Left ventricle myocardium inferior (tissue), 1 donor: ENCODE measurements around the gene NDST1. TPM values are rescaled to one million over a fixed set of nuclear protein-coding genes. Genes with fewer than 3 reads are reported as not detected.

Experiments
- DNase-seq: peaks from one replicate; pipeline ENCODE4 v3.0.0-alpha.2; 2020
- H3K27ac ChIP-seq: fragments of 200-600 bp; replicated peaks from 2 replicates; pipeline ENCODE4 v1.8.0; 2021
- H3K27me3 ChIP-seq: fragments of 200-600 bp; 2 replicates; pipeline ENCODE4 v1.8.0; 2021; ENCODE audit warnings: low read depth
- H3K36me3 ChIP-seq: fragments of 200-600 bp; 2 replicates; pipeline ENCODE4 v1.8.0; 2021
- H3K4me1 ChIP-seq: fragments of 200-600 bp; 2 replicates; pipeline ENCODE4 v1.8.0; 2021
- H3K4me3 ChIP-seq: fragments of 200-600 bp; 2 replicates; pipeline ENCODE4 v1.8.0; 2021; ENCODE audit warnings: mild to moderate bottlenecking, moderate library complexity
- H3K9me3 ChIP-seq: fragments of 200-600 bp; replicated peaks from 2 replicates; pipeline ENCODE4 v1.8.0; 2021
- intact Hi-C: fragments of 100-400 bp; cut with micrococcal nuclease; formaldehyde crosslinking; loops from one replicate; pipeline ENCODE4 v1.11.0; 2022
- total RNA-seq: library from RNA; stranded (reverse); fragmentation: NEBNext Ultra II Directional; extraction: Animal tissue kit (Norgen Biotek cat#: 25700); gene quantifications from one replicate; pipeline ENCODE4 v1.2.1, GENCODE V29; 2021
- TF ChIP-seq, protein P1 (sequence below): fragments of 200-600 bp; IDR thresholded peaks from 2 replicates; pipeline ENCODE4 v1.8.0; 2021; ENCODE audit warnings: antibody characterized with exemption, mild to moderate bottlenecking, borderline replicate concordance
- donor health status: DM: no; HTN: yes; CAD: no; lungs with severe emphysema.

NDST1 gene
- total RNA-seq, 1 donor from 2014 or later: 58.9 TPM

DNA sequence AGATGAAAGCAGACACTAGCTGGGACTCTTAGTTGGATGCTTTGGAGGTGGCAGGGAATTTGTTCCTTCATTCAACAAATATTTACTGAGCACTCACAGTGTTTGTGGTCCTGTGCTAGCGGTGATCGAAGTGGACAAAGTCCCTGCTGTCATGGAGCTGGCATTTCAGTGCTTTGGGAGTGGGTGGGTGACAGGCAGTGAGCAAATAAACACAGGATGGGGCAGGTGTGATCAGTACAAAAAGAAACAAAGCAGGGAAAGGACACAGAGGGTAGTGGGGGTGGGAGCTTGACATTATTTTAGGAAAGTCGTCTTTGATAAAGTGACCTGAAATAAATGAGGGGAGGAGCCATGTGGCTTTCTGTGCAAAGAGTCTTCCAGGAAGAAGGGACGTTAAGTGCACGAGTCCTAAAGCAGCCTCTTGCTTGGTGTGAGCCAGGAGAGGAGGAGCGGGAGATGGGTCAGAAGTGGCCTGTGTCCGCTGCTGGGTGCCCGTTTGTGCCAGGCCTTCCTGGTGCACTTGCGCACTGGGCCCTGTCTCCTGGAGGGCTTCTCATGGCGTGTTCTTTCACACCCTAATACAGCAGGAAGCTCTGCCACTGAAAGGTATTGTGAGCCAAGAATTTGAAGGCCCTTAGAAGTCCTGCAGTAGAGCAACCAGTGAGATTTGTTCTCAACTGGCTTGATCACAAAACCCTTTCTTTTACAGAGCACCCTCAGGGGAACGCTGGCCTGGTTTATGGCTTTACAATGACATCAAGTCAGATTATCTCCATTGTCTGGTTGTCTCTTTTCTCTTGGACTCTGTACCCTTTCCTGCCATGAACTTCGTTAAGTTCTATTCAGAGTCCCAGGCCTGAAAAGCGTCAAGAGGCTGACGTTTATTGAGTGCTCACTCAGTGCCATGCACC lies 14.8 kb downstream of the NDST1 start:
- H3K36me3 ChIP-seq: peaks cover 27% of the 10 kb centered on the region
- TF ChIP-seq, protein P1, sequence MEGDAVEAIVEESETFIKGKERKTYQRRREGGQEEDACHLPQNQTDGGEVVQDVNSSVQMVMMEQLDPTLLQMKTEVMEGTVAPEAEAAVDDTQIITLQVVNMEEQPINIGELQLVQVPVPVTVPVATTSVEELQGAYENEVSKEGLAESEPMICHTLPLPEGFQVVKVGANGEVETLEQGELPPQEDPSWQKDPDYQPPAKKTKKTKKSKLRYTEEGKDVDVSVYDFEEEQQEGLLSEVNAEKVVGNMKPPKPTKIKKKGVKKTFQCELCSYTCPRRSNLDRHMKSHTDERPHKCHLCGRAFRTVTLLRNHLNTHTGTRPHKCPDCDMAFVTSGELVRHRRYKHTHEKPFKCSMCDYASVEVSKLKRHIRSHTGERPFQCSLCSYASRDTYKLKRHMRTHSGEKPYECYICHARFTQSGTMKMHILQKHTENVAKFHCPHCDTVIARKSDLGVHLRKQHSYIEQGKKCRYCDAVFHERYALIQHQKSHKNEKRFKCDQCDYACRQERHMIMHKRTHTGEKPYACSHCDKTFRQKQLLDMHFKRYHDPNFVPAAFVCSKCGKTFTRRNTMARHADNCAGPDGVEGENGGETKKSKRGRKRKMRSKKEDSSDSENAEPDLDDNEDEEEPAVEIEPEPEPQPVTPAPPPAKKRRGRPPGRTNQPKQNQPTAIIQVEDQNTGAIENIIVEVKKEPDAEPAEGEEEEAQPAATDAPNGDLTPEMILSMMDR: no peak
- DNase-seq: peak; percentile 75
- H3K4me3 ChIP-seq: peak overlapping the region; percentile 22
- H3K9me3 ChIP-seq: no peaks in the 10 kb centered on the region
- H3K27me3 ChIP-seq: no peaks in the 10 kb centered on the region
- peaks cover 100% of the 10 kb centered on the region for H3K4me1 ChIP-seq
- intact Hi-C loops: loop anchor here (5.0 kb wide), 1 partner anchor 65 kb away; no protein-coding TSS in a partner anchor
- H3K27ac ChIP-seq: peak overlapping the region; percentile 83

DNA sequence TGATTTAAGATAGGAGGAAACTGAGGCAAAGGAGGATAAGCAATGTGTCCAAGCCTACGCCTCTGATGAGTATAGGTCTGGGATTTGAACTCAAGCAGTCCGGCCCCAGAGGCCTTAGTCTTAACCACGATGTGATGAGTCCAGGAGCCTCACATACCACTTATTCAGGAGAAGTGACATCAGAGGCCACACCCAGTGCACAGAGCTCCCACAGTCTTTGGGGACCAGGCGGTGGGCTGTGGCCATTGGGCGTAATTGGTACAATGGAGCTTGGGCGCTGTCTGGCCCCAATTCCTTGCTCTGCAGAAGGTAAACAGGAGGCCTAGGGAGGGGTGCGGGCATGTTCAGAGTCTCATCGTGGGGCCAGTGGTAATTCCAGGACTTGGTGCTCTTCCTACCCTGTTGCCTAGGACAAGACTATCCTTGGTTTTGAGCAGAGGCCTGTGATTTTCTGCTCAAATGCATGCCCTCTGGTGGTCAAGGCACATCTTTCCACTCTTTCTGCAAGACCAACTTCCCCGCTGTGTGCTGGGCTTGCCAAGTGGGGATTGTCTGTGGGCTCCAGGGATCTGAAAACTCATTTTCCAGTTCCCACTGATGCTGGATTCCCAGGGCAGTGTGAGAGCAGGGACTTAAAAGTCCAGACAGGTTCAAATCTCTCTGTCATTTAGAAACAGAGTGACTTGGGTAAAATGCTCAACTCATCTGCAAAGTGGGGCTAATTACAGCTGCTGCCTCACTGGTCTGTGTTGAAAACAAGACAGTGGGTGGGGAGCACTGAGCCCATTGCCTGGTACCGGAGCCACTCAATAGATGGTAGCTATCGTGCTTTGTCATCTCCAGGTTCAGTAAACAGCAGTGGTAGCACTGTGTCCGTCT lies 15.8 kb downstream of the NDST1 start:
- TF ChIP-seq, protein P1: peak; percentile 72
- H3K36me3 ChIP-seq: peaks cover 35% of the 10 kb centered on the region
- intact Hi-C loops: loop anchor here (5.0 kb wide), 1 partner anchor 66 kb away; no protein-coding TSS in a partner anchor
- no peak for DNase-seq
- no peaks in the 10 kb centered on the region for H3K9me3 ChIP-seq
- no peak overlapping the region for H3K4me3 ChIP-seq
- H3K27ac ChIP-seq: peak overlapping the region; percentile 83
- H3K27me3 ChIP-seq: no peaks in the 10 kb centered on the region
- peaks cover 98% of the 10 kb centered on the region for H3K4me1 ChIP-seq

DNA sequence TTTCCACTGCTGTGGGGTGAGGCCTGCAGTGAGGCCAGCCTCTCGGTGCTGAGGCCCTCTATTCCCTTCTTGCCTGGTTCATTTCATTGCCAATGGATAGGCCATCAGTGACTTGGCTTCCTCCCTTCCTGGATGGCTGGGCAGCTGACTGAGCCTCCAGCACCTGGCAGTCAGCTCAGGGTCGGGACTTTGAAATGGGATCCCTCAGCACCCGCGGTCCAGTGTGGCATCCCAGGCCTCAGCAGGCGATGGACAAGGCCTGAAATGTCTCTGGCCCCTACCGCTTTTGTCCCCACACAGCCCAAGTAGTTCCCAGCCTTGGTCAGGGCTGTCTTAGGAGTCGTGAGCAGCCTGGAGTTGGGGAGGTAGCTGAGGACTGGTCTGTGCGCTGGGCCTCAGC lies 17.2 kb downstream of the NDST1 start:
- no peak for DNase-seq
- Histone ChIP-seq H3K27ac (peak overlapping the region; percentile 83), H3K36me3 (peaks cover 36% of the 10 kb centered on the region), H3K4me1 (peaks cover 98% of the 10 kb centered on the region), H3K27me3 (no peaks in the 10 kb centered on the region), H3K4me3 (no peak overlapping the region), H3K9me3 (no peaks in the 10 kb centered on the region)
- intact Hi-C loops: no loop called here
- TF ChIP-seq, protein P1: no peak

DNA sequence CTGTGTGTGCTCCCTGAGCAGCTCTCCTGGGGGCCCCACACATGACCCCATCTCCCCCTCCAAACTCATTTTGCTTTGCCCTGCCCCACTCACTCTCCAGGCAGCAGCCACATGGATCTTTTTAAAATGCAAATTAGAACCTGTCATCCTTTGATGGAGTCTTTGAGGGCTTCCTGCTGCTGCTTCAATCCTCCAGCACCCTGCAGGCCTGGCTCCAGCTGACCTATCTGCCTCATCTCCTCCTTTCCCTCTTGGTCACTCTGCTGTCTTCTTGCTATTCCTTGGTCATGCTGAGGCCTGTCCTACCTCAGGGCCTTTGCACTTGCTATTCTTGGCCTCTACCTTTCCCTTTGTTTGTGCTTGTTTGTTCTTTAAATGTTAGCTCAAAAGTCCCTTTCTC lies 17.9 kb downstream of the NDST1 start:
- intact Hi-C loops: no loop called here
- H3K27me3 ChIP-seq: no peaks in the 10 kb centered on the region
- no peak for DNase-seq

DNA sequence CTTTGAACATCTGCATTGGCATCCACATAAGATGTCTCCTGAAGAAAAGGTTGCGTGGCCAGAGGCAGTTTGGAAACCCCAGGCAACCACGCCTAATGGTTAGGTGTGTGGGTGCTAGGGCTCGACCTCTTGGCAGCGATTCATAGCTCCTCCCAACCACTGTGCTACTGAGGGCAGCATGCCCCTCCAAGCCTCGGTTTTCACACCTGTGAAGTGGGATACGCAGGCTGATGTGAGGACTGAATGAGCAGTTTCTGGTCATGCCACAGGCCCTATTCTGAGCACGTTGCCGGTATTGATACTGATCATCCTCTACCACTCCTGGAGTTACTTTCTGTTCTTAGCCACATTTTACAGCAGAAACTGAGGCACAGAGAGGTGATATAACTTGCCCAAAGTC lies 19.1 kb downstream of the NDST1 start:
- H3K4me1 ChIP-seq: peaks cover 97% of the 10 kb centered on the region
- no peaks in the 10 kb centered on the region for H3K27me3 ChIP-seq
- H3K27ac ChIP-seq: peak overlapping the region; percentile 83
- TF ChIP-seq, protein P1: no peak
- peaks cover 27% of the 10 kb centered on the region for H3K36me3 ChIP-seq
- intact Hi-C loops: no loop called here
- no peak for DNase-seq
- H3K4me3 ChIP-seq: no peak overlapping the region
- H3K9me3 ChIP-seq: no peaks in the 10 kb centered on the region

More for the DNA sequence above, 17.9 kb downstream of the NDST1 start:
- H3K9me3 ChIP-seq: no peaks in the 10 kb centered on the region
- H3K4me3 ChIP-seq: no peak overlapping the region
- peaks cover 33% of the 10 kb centered on the region for H3K36me3 ChIP-seq
- TF ChIP-seq, protein P1: no peak
- peaks cover 98% of the 10 kb centered on the region for H3K4me1 ChIP-seq
- H3K27ac ChIP-seq: peak overlapping the region; percentile 83
